ENCODE results near the gene ALX3. TPM values are rescaled to one million over a fixed set of nuclear protein-coding genes. Genes with fewer than 3 reads are reported as not detected.

Gene ALX3
- total and polyA plus RNA-seq, 7 donors: 0.04 to 0.11 (median 0.05) TPM; not detected in 4

- no peak for TF ChIP-seq CTCF (IDR thresholded peaks at IDR 0.05)
- H3K4me3 ChIP-seq: no peak overlapping the region
- H3K9me3 ChIP-seq: no peaks in the 10 kb centered on the region
- no peaks in the 10 kb centered on the region for H3K36me3 ChIP-seq (ENCODE audit: insufficient read depth in 1 of 2, low read depth in 1 of 2)
- H3K27ac ChIP-seq: no peak overlapping the region
- DNase-seq (no peak), ATAC-seq (no peak)
- intact Hi-C loops (cut with DNase I): no loop called here
- no peaks in the 10 kb centered on the region for H3K27me3 ChIP-seq (ENCODE audit: insufficient read depth in 3 of 3, low read length in 2 of 3)
- H3K4me1 ChIP-seq: no peaks in the 10 kb centered on the region
- WGBS, 3 donors: 84 to 89% (median 87%) methylated on average over 5 of the region's 5 CpGs
Observed at GRCh38 chr1:110114173-110114572, 43.7 kb upstream of the ALX3 start.

GRCh38 chr1:110113551-110113950 is 43.1 kb upstream of the ALX3 start:
- ATAC-seq: no peak
- no peak for TF ChIP-seq CTCF (IDR thresholded peaks at IDR 0.05)
- no peaks in the 10 kb centered on the region for H3K36me3 ChIP-seq (ENCODE audit: insufficient read depth in 1 of 2, low read depth in 1 of 2)
- 45 to 67% (median 59%) methylated on average over 5 of the region's 5 CpGs for WGBS, 3 donors
- no peak for DNase-seq
- H3K27ac ChIP-seq: no peak overlapping the region
- H3K4me1 ChIP-seq: no peaks in the 10 kb centered on the region
- intact Hi-C loops (cut with DNase I): no loop called here
- H3K9me3 ChIP-seq: no peaks in the 10 kb centered on the region
- H3K4me3 ChIP-seq: no peak overlapping the region
- H3K27me3 ChIP-seq (ENCODE audit: insufficient read depth in 3 of 3, low read length in 2 of 3): no peaks in the 10 kb centered on the region

GRCh38 chr1:110112656-110113055 is 42.2 kb upstream of the ALX3 start:
- WGBS, 3 donors: 51 to 66% (median 57%) methylated on average over 9 of the region's 9 CpGs
- intact Hi-C loops (cut with DNase I): no loop called here
- DNase-seq: no peak
- Histone ChIP-seq H3K27me3 (ENCODE audit: insufficient read depth in 3 of 3, low read length in 2 of 3) (no peaks in the 10 kb centered on the region), H3K4me1 (no peaks in the 10 kb centered on the region), H3K27ac (no peak overlapping the region), H3K4me3 (no peak overlapping the region), H3K9me3 (no peaks in the 10 kb centered on the region), H3K36me3 (ENCODE audit: insufficient read depth in 1 of 2, low read depth in 1 of 2) (no peaks in the 10 kb centered on the region)
- no peak for ATAC-seq
- TF ChIP-seq CTCF (IDR thresholded peaks at IDR 0.05): no peak

- Histone ChIP-seq H3K4me1 (no peaks in the 10 kb centered on the region), H3K27ac (no peak within 1 kb of the TSS), H3K4me3 (no peak within 1 kb of the TSS), H3K27me3 (ENCODE audit: insufficient read depth in 3 of 3, low read length in 2 of 3) (no peaks in the 10 kb centered on the region), H3K9me3 (no peaks in the 10 kb centered on the region), H3K36me3 (ENCODE audit: insufficient read depth in 1 of 2, low read depth in 1 of 2) (no peaks in the 10 kb centered on the region)
- DNase-seq (no peak), ATAC-seq (no peak)
- 83 to 93% (median 86%) methylated on average over 5 of the region's 5 CpGs for WGBS, 3 donors
- no peak for TF ChIP-seq CTCF (IDR thresholded peaks at IDR 0.05)
- intact Hi-C loops (cut with DNase I): no loop called here
Observed at GRCh38 chr1:110112143-110112542, 41.7 kb upstream of the ALX3 start, which contains the start of gene UBL4B. Gene UBL4B, plus strand, starts transcription at chr1:110112443. Its CDS starts 92 bp downstream, at chr1:110112535.

GRCh38 chr1:110111081-110111480 is 40.6 kb upstream of the ALX3 start:
- intact Hi-C loops (cut with DNase I): no loop called here
- no peak for TF ChIP-seq CTCF (IDR thresholded peaks at IDR 0.05)
- Histone ChIP-seq H3K4me1 (no peaks in the 10 kb centered on the region), H3K9me3 (no peaks in the 10 kb centered on the region), H3K27ac (no peak overlapping the region), H3K4me3 (no peak overlapping the region), H3K36me3 (ENCODE audit: insufficient read depth in 1 of 2, low read depth in 1 of 2) (no peaks in the 10 kb centered on the region), H3K27me3 (ENCODE audit: insufficient read depth in 3 of 3, low read length in 2 of 3) (no peaks in the 10 kb centered on the region)
- DNase-seq: no peak
- WGBS, 3 donors: 87 to 90% (median 89%) methylated on average over 4 of the region's 4 CpGs
- no peak for ATAC-seq
